Testis (tissue), 3 donors: ENCODE data around the gene CENPH. TPM values are rescaled to one million over a fixed set of nuclear protein-coding genes. Genes with fewer than 3 reads are reported as not detected.
"Not testable (repeated sequence)": the region's sequence is repeated elsewhere in the genome, so short reads cannot be mapped to it uniquely, and the experiment has no call there.

Source experiments
- DNase-seq: peaks from one replicate; pipeline ENCODE4 v3.0.0-alpha.2; 2019
- H3K27ac ChIP-seq, 2 donors: fragments of 200-600 bp; sonication (generic); one replicate each; pipeline ENCODE4 v1.5.1; 2019
- H3K27me3 ChIP-seq: fragments of 200-600 bp; sonication (generic); one replicate; pipeline ENCODE4 v1.5.1; 2019
- H3K36me3 ChIP-seq: fragments of 200-600 bp; sonication (generic); one replicate; pipeline ENCODE4 v1.5.1; 2017; ENCODE audit warnings: low read depth; ENCODE audit errors: missing control alignments
- H3K4me1 ChIP-seq: fragments of 200-600 bp; sonication (generic); one replicate; pipeline ENCODE4 v1.5.1; 2019
- H3K4me3 ChIP-seq, 2 donors: fragments of 200-600 bp; sonication (generic); one replicate each; pipeline ENCODE4 v1.5.1; 2017 to 2019
- H3K9me3 ChIP-seq: fragments of 200-600 bp; sonication (generic); one replicate; pipeline ENCODE4 v1.5.1; 2017
- POLR2A ChIP-seq: fragments of 450-650 bp; IDR thresholded peaks from one replicate; pipeline ENCODE4 v1.6.1; 2017; ENCODE audit warnings: antibody characterized with exemption, mild to moderate bottlenecking, moderate library complexity
- WGBS, 2 donors: methylation state at CpG; one replicate each; pipeline ENCODE4 v1.1.5; 2018; 5-methylcytosine and 5-hydroxymethylcytosine counted together
- intact Hi-C: fragments of 100-400 bp; cut with DNase I; formaldehyde crosslinking; loops from one replicate; pipeline ENCODE4 v1.15.1; 2023; ENCODE audit warnings: low total_unique reads
- polyA plus RNA-seq: library from polyadenylated mRNA; stranded (reverse); fragments of 350-450 nt; fragmentation: Illumina TruSeq; extraction: RNeasy Lipid Tissue Mini Kit (QIAGEN cat#74804); gene quantifications from one replicate; pipeline ENCODE4 v1.2.3, GENCODE V29; 2014; ENCODE audit warnings: low read depth, low replicate concordance; ENCODE audit not compliant: insufficient read depth
- total RNA-seq, 2 donors: library from RNA; depleted of rRNA; stranded (reverse); fragments of >200 nt; gene quantifications; one replicate each; pipeline ENCODE4 v1.2.3, GENCODE V29; 2016
- TF ChIP-seq, protein P1 (sequence below), 3 experiments: fragments of 450-650 bp in 2 of 3; fragments of 200-600 bp in 1 of 3; sonication (generic) in 1 of 3; IDR thresholded peaks; one replicate each; pipeline ENCODE4 v1.5.1; 2016 to 2019; ENCODE audit warnings: antibody characterized with exemption in 3 of 3, mild to moderate bottlenecking in 2 of 3, moderate library complexity in 1 of 3

CENPH gene
- total and polyA plus RNA-seq, 3 donors from 2014 or later, result 26.9 to 38.9 (median 38.0) TPM

DNA sequence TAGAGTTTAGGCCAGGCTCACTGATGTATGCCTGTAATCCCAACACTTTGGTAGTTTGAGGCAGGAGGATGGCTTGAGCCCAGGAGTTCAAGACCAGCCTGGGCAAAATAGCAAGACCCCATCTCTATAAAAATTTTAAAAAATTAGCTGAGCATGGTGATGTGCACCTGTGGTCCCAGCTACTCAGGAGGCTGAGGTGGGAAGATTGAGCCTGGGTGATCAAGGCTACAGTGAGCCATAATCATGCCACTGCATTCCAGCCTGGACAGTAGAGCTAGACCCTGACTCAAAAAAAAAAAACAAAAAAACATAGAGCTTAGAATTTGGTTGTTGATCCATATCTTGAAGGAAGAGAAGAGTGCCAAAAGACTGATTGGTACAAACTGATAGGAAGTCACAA, 30.6 kb downstream of the CENPH start:
- TF ChIP-seq, protein P1, sequence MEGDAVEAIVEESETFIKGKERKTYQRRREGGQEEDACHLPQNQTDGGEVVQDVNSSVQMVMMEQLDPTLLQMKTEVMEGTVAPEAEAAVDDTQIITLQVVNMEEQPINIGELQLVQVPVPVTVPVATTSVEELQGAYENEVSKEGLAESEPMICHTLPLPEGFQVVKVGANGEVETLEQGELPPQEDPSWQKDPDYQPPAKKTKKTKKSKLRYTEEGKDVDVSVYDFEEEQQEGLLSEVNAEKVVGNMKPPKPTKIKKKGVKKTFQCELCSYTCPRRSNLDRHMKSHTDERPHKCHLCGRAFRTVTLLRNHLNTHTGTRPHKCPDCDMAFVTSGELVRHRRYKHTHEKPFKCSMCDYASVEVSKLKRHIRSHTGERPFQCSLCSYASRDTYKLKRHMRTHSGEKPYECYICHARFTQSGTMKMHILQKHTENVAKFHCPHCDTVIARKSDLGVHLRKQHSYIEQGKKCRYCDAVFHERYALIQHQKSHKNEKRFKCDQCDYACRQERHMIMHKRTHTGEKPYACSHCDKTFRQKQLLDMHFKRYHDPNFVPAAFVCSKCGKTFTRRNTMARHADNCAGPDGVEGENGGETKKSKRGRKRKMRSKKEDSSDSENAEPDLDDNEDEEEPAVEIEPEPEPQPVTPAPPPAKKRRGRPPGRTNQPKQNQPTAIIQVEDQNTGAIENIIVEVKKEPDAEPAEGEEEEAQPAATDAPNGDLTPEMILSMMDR (IDR thresholded peaks at IDR 0.05), result no peak
- TF ChIP-seq POLR2A, result no peak
- no peak overlapping the region for H3K4me3 ChIP-seq
- DNase-seq, result no peak
- no peak overlapping the region for H3K27ac ChIP-seq
- intact Hi-C loops, result no loop called here
- no peaks in the 10 kb centered on the region for H3K27me3 ChIP-seq
- no peaks in the 10 kb centered on the region for H3K4me1 ChIP-seq
- H3K36me3 ChIP-seq, result no peaks in the 10 kb centered on the region
- H3K9me3 ChIP-seq, result no peaks in the 10 kb centered on the region

DNA sequence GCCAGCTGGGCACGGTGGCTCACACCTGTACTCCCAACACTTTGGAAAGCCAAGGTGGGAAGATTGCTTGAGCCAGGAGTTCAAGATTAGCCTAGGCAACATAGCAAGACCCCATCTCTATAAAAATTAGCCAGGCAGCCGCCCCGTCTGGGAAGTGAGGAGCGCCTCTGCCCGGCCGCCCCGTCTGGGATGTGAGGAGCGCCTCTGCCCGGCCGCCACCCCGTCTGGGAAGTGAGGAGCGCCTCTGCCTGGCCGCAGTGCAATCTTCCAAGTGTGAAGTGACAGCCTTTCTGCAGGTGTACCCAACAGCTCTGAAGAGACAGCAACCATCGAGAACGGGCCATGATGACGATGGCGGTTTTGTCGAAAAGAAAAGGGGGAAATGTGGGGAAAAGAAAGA, 31.0 kb downstream of the CENPH start:
- H3K27ac ChIP-seq, DNase-seq, H3K36me3 ChIP-seq, H3K27me3 ChIP-seq, H3K4me1 ChIP-seq, H3K9me3 ChIP-seq, intact Hi-C loops, H3K4me3 ChIP-seq: not testable (repeated sequence)
- WGBS, 2 donors, result 92 to 98% methylated on average over 18 of the region's 18 CpGs

DNA sequence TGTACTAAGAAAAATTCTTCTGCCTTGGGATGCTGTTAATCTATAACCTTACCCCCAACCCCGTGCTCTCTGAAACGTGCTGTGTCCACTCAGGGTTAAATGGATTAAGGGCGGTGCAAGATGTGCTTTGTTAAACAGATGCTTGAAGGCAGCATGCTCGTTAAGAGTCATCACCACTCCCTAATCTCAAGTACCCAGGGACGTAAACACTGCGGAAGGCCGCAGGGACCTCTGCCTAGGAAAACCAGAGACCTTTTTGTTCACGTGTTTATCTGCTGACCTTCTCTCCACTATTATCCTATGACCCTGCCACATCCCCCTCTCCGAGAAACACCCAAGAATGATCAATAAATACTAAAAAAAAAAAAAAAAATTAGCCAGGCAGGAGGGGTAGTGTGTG, 31.4 kb downstream of the CENPH start:
- H3K9me3 ChIP-seq, H3K27ac ChIP-seq, H3K27me3 ChIP-seq, H3K36me3 ChIP-seq, H3K4me3 ChIP-seq, intact Hi-C loops, DNase-seq, H3K4me1 ChIP-seq: not testable (repeated sequence)
- 68 to 86% methylated on average over 9 of the region's 9 CpGs for whole genome bisulfite sequencing, 2 donors

DNA sequence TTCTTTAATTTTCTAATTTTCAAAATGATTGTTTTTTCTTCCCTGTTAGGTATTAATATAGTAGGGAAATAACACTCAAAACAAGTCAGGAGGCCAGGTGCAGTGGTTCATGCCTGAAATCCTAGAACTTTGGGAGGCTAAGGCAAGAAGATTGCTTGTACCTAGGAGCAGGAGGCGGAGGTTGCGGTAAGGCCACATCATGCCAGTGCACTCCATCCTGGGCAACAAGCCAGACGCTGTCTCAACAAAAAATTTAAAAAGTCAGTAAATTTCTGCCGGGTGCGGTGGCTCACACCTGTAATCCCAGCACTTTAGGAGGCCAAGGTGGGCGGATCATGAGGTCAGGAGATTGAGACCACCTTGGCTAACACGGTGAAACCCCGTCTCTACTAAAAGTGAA, 35.1 kb downstream of the CENPH start:
- 95% methylated on average over 8 of the region's 8 CpGs for WGBS, 2 donors
- H3K9me3 ChIP-seq, result no peaks in the 10 kb centered on the region
- no peak for DNase-seq
- intact Hi-C loops, result no loop called here
- no peak overlapping the region for H3K27ac ChIP-seq
- TF ChIP-seq, protein P1 (IDR thresholded peaks at IDR 0.05), result no peak
- no peak for TF ChIP-seq POLR2A
- no peaks in the 10 kb centered on the region for H3K27me3 ChIP-seq
- no peak overlapping the region for H3K4me3 ChIP-seq
- no peaks in the 10 kb centered on the region for H3K4me1 ChIP-seq
- no peaks in the 10 kb centered on the region for H3K36me3 ChIP-seq

DNA sequence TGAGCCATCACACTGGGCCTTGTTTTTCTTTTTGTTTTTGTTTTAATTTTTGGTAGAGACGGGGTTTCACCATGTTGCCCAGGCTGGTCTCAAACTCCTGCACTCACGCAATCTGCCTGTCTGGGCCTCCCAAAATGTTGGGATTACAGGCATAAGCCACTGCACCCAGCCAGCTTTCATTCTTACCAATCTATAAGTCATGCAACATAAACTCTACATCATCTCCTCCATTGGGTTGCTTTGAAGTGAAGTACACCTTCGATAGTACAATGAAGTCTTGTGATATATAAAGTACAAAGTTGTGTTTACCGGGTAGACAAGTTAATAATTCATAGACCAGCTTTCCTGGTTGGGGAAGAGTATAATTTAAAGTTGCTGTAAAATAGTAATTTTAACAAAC, 36.5 kb downstream of the CENPH start:
- DNase-seq, result no peak
- H3K4me3 ChIP-seq, result no peak overlapping the region
- no peaks in the 10 kb centered on the region for H3K36me3 ChIP-seq
- H3K9me3 ChIP-seq, result no peaks in the 10 kb centered on the region
- WGBS, 2 donors, result 94 to 96% methylated on average over 4 of the region's 4 CpGs
- H3K27me3 ChIP-seq, result no peaks in the 10 kb centered on the region
- H3K4me1 ChIP-seq, result no peaks in the 10 kb centered on the region
- no peak overlapping the region for H3K27ac ChIP-seq
- intact Hi-C loops, result no loop called here
- TF ChIP-seq, protein P1 (IDR thresholded peaks at IDR 0.05), result no peak
- TF ChIP-seq POLR2A, result no peak

DNA sequence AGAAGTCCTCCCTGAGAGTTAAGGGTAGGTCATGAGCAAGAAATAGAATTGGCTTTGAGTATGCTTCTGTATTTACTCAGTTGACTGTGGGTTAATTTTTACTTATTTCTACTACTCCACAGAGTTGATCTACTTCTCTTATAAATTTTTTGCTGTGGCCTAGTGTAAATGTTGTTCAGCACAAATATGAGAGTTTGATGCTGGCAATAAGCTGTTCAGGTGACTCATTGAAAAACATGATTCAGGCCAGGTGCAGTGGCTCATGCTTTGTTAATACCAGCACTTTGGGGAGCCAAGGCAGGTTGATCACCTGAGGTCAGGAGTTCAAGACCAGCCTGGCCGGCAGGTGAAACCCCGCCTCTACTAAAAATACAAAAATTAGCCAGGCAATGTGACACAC, 40.8 kb downstream of the CENPH start:
- no peak for TF ChIP-seq POLR2A
- TF ChIP-seq, protein P1 (IDR thresholded peaks at IDR 0.05), result no peak
- Histone ChIP-seq H3K9me3 (no peaks in the 10 kb centered on the region), H3K4me1 (peaks cover 7% of the 10 kb centered on the region), H3K4me3 (no peak overlapping the region), H3K27ac (no peak overlapping the region), H3K27me3 (no peaks in the 10 kb centered on the region), H3K36me3 (no peaks in the 10 kb centered on the region)
- 95 to 100% methylated on average over 2 of the region's 2 CpGs for WGBS, 2 donors
- no peak for DNase-seq
- intact Hi-C loops, result no loop called here
